GM18867 (cell line): ENCODE data around the gene SLC4A5.
"Not testable (repeated sequence)": the region's sequence is repeated elsewhere in the genome, so short reads cannot be mapped to it uniquely, and the experiment has no call there.

ENCODE experiments used
- ATAC-seq: cut with Tn5 transposase; IDR thresholded peaks from one replicate; pipeline ENCODE4 v1.9.1; 2021; ENCODE audit warnings: mild to moderate bottlenecking, moderate library complexity; ENCODE audit not compliant: unreplicated experiment

Gene SLC4A5

GRCh38 chr2:74201596-74201995 is 141.6 kb downstream of the SLC4A5 start:
- ATAC-seq, result no peak

- no peak for ATAC-seq
These were observed 142.0 kb downstream of the SLC4A5 start for GRCh38 chr2:74201196-74201595.

GRCh38 chr2:74199871-74200305 is 143.3 kb downstream of the SLC4A5 start:
- ATAC-seq, result no peak

- no peak for ATAC-seq
These were observed 143.9 kb downstream of the SLC4A5 start for GRCh38 chr2:74199275-74199701.

DNA sequence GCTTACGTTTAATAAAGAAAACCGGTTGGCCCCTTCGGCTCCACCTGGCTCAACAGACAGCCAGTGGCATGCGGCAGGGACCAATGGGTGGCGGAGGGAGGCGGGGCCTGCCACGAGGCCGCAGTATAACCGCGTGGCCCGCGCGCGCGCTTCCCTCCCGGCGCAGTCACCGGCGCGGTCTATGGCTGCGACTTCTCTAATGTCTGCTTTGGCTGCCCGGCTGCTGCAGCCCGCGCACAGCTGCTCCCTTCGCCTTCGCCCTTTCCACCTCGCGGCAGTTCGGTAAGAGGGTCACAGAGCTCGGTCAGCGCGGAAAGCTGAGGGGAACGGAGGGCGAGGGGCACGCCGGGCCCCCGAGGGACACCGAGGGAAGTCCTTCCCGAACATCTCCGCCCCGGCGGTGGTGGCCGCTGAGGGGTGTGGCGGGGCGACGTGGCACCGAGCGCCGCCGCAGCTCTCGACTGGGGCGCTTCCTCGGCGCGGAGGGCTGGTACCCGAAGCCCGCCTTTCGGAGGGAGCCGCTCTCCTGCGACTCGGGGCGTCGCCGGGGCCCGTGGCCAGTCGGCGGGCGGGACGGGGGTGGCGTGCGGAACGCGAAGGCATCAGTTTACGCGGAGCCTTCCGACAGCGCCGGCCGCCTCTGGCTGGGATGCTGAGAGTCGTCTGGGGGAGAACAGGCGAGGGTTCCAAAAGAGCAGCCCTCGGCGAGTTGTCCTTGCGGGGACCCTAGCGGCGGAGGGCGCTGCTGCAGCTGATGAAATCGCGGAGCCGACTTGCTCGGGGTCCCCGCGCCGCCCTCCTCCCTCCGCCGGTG is 144.5 kb downstream of the SLC4A5 start, which contains the start of gene MTHFD2:
Gene MTHFD2, plus strand, starts transcription at position 155 of the 814 bp plus-strand sequence. Its CDS starts 27 bp downstream, at position 182.
- peak; percentile 88 for ATAC-seq

DNA sequence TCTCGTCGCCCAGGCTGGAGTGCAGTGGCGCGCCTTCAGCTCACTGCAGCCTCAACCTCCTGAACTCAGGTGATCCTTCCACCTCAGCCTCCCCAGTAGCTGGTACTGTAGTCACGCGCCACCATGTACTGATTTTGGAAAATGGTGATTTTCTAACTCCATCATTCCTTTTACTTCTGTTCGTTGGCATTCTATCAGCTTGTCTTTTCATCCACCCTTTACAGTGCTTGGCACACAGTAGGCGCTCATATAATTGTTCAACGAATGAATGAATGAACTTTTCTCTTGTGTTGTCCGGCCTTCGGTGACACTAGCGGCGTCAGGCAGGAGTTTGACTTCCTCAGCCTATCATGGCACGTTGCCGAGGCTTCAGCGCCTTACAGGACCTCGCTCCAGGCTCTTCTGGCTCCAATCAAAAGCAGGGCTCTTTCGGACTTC is 145.2 kb downstream of the SLC4A5 start:
- no peak for ATAC-seq

- ATAC-seq, result no peak
These were observed 146.2 kb downstream of the SLC4A5 start for GRCh38 chr2:74197049-74197448.

- no peak for ATAC-seq
These were observed 148.4 kb downstream of the SLC4A5 start for GRCh38 chr2:74194799-74195198.

- no peak for ATAC-seq
These were observed 151.4 kb downstream of the SLC4A5 start for GRCh38 chr2:74191596-74192380.

GRCh38 chr2:74188696-74189095 is 154.5 kb downstream of the SLC4A5 start:
- ATAC-seq, result no peak

DNA sequence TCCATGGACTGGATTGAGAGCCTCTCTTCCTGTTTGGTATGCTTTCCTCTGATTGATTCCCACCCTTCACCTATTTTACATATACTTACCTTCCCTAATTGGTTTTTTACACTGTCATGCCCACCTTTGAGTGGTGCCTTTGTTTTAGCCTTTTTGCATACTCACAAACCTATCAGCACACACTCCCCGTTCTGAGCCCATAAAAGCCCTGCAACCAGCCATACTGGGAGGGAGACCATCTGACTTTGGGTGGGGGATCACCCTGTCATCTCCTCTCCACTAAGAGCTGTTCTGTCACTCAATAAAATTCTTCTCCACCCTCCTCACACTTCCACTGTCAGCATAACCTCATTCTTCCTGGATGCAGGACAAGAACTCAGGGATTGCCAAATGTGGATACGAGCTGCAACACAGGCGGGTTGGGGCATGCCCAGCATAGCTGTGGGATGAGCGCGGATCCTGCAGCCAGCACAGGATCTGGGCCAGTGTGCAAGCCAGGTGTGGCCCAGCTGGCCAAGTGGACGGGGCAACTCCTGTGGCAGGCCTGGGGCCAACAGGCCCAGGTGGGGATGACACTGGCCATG is 155.1 kb downstream of the SLC4A5 start:
- no peak for ATAC-seq

GRCh38 chr2:74186706-74187105 is 156.5 kb downstream of the SLC4A5 start:
- not testable (repeated sequence) for ATAC-seq

GRCh38 chr2:74186038-74186437 is 157.2 kb downstream of the SLC4A5 start:
- ATAC-seq, result peak; percentile 56

GRCh38 chr2:74183878-74184277 is 159.3 kb downstream of the SLC4A5 start:
- no peak for ATAC-seq

- ATAC-seq, result peak; percentile 28
These were observed 161.5 kb downstream of the SLC4A5 start for GRCh38 chr2:74181739-74182138.

- ATAC-seq, result peak; percentile 10
These were observed 164.0 kb downstream of the SLC4A5 start for GRCh38 chr2:74179063-74179865.

DNA sequence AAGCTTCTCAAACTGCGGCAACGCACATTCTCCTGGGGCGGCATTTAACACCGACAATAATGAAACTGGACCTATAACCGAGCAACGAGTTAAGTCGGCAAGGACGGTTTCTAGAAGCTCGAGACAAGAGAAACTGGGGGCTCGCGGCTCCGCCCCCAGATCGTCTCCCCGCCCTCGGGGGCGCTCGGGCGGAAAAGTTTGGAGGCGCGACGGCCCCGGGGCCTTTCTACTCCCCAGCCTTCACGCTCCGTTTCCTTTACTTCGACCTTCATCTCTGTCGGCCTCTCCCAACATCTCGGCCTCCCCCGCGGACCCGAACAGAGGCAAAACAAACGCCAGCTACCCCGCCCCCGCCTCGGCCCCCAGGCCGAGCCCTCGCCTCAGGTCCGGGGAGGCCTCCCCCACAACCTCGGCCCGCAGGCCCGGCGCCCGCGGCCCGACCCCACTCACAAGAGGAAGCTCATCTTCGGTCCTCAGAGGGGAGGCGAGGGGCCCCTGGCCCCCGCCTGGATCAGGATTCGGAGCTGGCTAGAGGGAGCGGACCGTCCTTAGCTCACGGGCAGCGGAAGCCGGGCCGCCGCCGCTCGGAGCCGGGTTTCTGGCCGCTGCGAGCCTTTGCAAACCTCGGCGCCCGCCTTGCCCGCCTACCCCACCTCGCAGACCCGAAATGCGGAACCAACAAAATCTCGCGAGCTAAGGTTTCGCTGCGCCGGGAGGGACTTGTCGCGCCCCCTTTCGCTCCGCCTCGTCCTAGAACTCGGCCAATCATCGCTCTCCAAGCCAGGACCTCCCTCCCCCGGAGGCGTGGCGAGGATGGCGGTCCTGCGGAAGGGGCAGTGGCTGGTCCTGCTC is 164.8 kb downstream of the SLC4A5 start, which contains the start of gene MOB1A:
Gene MOB1A, minus strand, starts transcription at position 669 of the 852 bp plus-strand sequence. Its CDS starts 205 bp downstream, at position 464.
- ATAC-seq, result peak; percentile 83

- no peak for ATAC-seq
These were observed 165.5 kb downstream of the SLC4A5 start for GRCh38 chr2:74177696-74178095.

DNA sequence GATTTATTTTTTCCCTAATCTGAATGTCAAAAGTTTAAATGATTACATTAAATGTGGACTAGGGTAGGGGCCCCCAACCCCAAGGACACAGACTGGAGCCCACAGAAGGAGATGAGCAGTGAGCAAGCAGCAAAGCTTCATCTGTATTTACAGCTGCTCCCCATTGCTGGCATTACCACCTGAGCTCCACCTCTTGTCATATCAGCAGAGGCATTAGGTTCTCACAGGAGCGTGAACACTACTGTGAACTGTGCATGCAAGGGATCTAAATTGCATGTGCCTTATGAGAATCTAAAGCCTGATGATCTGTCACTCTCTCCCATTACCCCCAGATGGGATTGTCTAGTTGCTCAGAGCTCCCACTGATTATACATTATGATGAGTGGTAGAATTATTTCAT is 168.3 kb downstream of the SLC4A5 start:
- no peak for ATAC-seq
